Endothelial cell of umbilical vein (primary cell): ENCODE measurements around the gene PLPP1.

Source experiments
- EZH2 ChIP-seq: IDR thresholded peaks from 2 replicates; pipeline ENCODE4 v1.6.1; 2012; ENCODE audit warnings: borderline replicate concordance, low read depth, mild to moderate bottlenecking, moderate library complexity, low read length, inconsistent platforms; ENCODE audit not compliant: severe bottlenecking
- FOS ChIP-seq: IDR thresholded peaks from 2 replicates; pipeline ENCODE4 v1.6.1; 2011; ENCODE audit warnings: mild to moderate bottlenecking, low read length, moderate library complexity, borderline replicate concordance; ENCODE audit not compliant: insufficient read depth
- GATA2 ChIP-seq: IDR thresholded peaks from 2 replicates; pipeline ENCODE4 v1.7.0; 2011; ENCODE audit warnings: low read depth, mild to moderate bottlenecking, moderate library complexity, mixed read lengths, low read length; ENCODE audit not compliant: insufficient read length, insufficient read depth
- JUN ChIP-seq: IDR thresholded peaks from 2 replicates; pipeline ENCODE4 v1.6.1; 2011; ENCODE audit warnings: borderline replicate concordance, low read depth; ENCODE audit not compliant: insufficient read length, insufficient read depth
- MYC ChIP-seq: IDR thresholded peaks from one replicate; pipeline ENCODE4 v1.6.1; 2011; ENCODE audit warnings: mild to moderate bottlenecking, low read depth, low read length
- POLR2A ChIP-seq: IDR thresholded peaks from 2 replicates; pipeline ENCODE4 v1.6.1; 2012; ENCODE audit warnings: low read depth, mild to moderate bottlenecking, control low read depth, low read length
- POLR2AphosphoS5 ChIP-seq: IDR thresholded peaks from 2 replicates; pipeline ENCODE4 v1.6.1; 2012; ENCODE audit warnings: low read depth, mild to moderate bottlenecking, control low read depth, low read length, moderate library complexity; ENCODE audit not compliant: insufficient read depth
- TF ChIP-seq, protein P1 (sequence below), 2 donors: IDR thresholded peaks; 1 replicate in 1 of 2; 2 replicates in 1 of 2; pipeline ENCODE4 v1.5.1; 2011; ENCODE audit warnings: low read length in 2 of 2, mild to moderate bottlenecking in 2 of 2, moderate library complexity in 2 of 2, control low read depth in 1 of 2, inconsistent platforms in 1 of 2, low read depth in 1 of 2; ENCODE audit not compliant: insufficient read depth in 1 of 2; ENCODE audit errors: extremely low read depth in 1 of 2
- TF ChIP-seq, protein P2 (sequence below): IDR thresholded peaks from 2 replicates; pipeline ENCODE4 v1.6.1; 2011; ENCODE audit not compliant: insufficient read depth, insufficient read length

DNA sequence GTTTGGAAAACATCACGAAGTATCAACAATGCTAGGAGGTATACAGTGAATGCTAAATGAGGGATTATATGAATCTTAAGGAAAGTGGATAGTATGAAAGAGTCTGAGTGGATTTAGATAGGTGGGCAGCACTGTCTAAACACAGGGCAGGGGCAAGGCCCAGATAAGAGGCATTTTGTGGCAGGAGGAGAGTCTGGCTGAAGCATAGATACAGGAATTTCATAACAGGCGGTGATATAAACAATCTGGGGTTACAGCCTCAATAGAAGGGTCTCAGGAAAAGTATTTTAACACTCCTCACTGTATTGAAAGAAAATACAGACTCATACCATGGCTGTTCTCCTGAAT, 96.9 kb downstream of the PLPP1 start:
- TF ChIP-seq EZH2 (no peak), FOS (no peak), JUN (no peak), POLR2A (no peak), MYC (no peak), POLR2AphosphoS5 (no peak), GATA2 (no peak)
- TF ChIP-seq, protein P1, sequence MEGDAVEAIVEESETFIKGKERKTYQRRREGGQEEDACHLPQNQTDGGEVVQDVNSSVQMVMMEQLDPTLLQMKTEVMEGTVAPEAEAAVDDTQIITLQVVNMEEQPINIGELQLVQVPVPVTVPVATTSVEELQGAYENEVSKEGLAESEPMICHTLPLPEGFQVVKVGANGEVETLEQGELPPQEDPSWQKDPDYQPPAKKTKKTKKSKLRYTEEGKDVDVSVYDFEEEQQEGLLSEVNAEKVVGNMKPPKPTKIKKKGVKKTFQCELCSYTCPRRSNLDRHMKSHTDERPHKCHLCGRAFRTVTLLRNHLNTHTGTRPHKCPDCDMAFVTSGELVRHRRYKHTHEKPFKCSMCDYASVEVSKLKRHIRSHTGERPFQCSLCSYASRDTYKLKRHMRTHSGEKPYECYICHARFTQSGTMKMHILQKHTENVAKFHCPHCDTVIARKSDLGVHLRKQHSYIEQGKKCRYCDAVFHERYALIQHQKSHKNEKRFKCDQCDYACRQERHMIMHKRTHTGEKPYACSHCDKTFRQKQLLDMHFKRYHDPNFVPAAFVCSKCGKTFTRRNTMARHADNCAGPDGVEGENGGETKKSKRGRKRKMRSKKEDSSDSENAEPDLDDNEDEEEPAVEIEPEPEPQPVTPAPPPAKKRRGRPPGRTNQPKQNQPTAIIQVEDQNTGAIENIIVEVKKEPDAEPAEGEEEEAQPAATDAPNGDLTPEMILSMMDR (IDR thresholded peaks at IDR 0.05; ENCODE audit: extremely low read depth in 1 of 2, insufficient read depth in 1 of 2, low read depth in 1 of 2, low read length in 2 of 2): no peak
- TF ChIP-seq, protein P2, sequence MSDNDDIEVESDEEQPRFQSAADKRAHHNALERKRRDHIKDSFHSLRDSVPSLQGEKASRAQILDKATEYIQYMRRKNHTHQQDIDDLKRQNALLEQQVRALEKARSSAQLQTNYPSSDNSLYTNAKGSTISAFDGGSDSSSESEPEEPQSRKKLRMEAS: no peak
